ENCODE results near the gene CNTLN. TPM values are rescaled to one million over a fixed set of nuclear protein-coding genes. Genes with fewer than 3 reads are reported as not detected.

The CNTLN gene
- total and polyA plus RNA-seq, 2 donors from 2014 or later, result 2.0 to 8.0 TPM

GRCh38 chr9:17121264-17121663 lies 13.6 kb upstream of the CNTLN start:
- TF ChIP-seq CTCF (IDR thresholded peaks at IDR 0.05; ENCODE audit: borderline replicate concordance, extremely low read depth, insufficient read depth), result no peak
- DNase-seq (no peak), FAIRE-seq (no peak)
- H3K27me3 ChIP-seq (ENCODE audit: control insufficient read depth, insufficient read depth, low read length), result no peaks in the 10 kb centered on the region
- H3K36me3 ChIP-seq (ENCODE audit: control insufficient read depth in 2 of 3, insufficient read depth in 3 of 3, low read length in 3 of 3), result no peaks in the 10 kb centered on the region
- no peak overlapping the region for H3K27ac ChIP-seq (ENCODE audit: low read depth in 2 of 2, low read length in 2 of 2)
- H3K9ac ChIP-seq (ENCODE audit: low read length in 3 of 3), result no peak overlapping the region
- no peaks in the 10 kb centered on the region for H3K4me1 ChIP-seq (ENCODE audit: control insufficient read depth in 2 of 3, insufficient read depth in 2 of 3, low read depth in 1 of 3, low read length in 3 of 3)
- intact Hi-C loops (cut with DNase I), result no loop called here
- no peaks in the 10 kb centered on the region for H3K9me3 ChIP-seq (ENCODE audit: control insufficient read depth in 2 of 3, insufficient read depth in 1 of 3, low read length in 3 of 3)
- no peak overlapping the region for H3K4me3 ChIP-seq (ENCODE audit: low read length in 3 of 3)

- FAIRE-seq (no peak), DNase-seq (no peak)
- no peak for TF ChIP-seq CTCF (IDR thresholded peaks at IDR 0.05; ENCODE audit: borderline replicate concordance, extremely low read depth, insufficient read depth)
- intact Hi-C loops (cut with DNase I), result no loop called here
- peaks cover 0 to 5% (median 5%) of the 10 kb centered on the region in 3 donors for H3K4me1 ChIP-seq (ENCODE audit: control insufficient read depth in 2 of 3, insufficient read depth in 2 of 3, low read depth in 1 of 3, low read length in 3 of 3)
- H3K36me3 ChIP-seq (ENCODE audit: control insufficient read depth in 2 of 3, insufficient read depth in 3 of 3, low read length in 3 of 3), result no peaks in the 10 kb centered on the region
- no peak overlapping the region for H3K27ac ChIP-seq (ENCODE audit: low read depth in 2 of 2, low read length in 2 of 2)
- no peak overlapping the region for H3K9ac ChIP-seq (ENCODE audit: low read length in 3 of 3)
- H3K27me3 ChIP-seq (ENCODE audit: control insufficient read depth, insufficient read depth, low read length), result no peaks in the 10 kb centered on the region
- no peaks in the 10 kb centered on the region for H3K9me3 ChIP-seq (ENCODE audit: control insufficient read depth in 2 of 3, insufficient read depth in 1 of 3, low read length in 3 of 3)
- no peak overlapping the region for H3K4me3 ChIP-seq (ENCODE audit: low read length in 3 of 3)
These were observed 4.5 kb upstream of the CNTLN start for GRCh38 chr9:17130291-17130690.

GRCh38 chr9:17130725-17131124 lies 4.1 kb upstream of the CNTLN start:
- FAIRE-seq (no peak), DNase-seq (no peak)
- intact Hi-C loops (cut with DNase I), result no loop called here

More at GRCh38 chr9:17130725-17131124, 4.1 kb upstream of the CNTLN start:
- Histone ChIP-seq H3K4me3 (ENCODE audit: low read length in 3 of 3) (no peak overlapping the region), H3K27me3 (ENCODE audit: control insufficient read depth, insufficient read depth, low read length) (no peaks in the 10 kb centered on the region), H3K27ac (ENCODE audit: low read depth in 2 of 2, low read length in 2 of 2) (no peak overlapping the region), H3K9me3 (ENCODE audit: control insufficient read depth in 2 of 3, insufficient read depth in 1 of 3, low read length in 3 of 3) (no peaks in the 10 kb centered on the region), H3K4me1 (ENCODE audit: control insufficient read depth in 2 of 3, insufficient read depth in 2 of 3, low read depth in 1 of 3, low read length in 3 of 3) (peaks cover 0 to 5% (median 5%) of the 10 kb centered on the region in 3 donors), H3K36me3 (ENCODE audit: control insufficient read depth in 2 of 3, insufficient read depth in 3 of 3, low read length in 3 of 3) (no peaks in the 10 kb centered on the region), H3K9ac (ENCODE audit: low read length in 3 of 3) (no peak overlapping the region)
- no peak for TF ChIP-seq CTCF (IDR thresholded peaks at IDR 0.05; ENCODE audit: borderline replicate concordance, extremely low read depth, insufficient read depth)

Measured in kidney (tissue), 14 donors.